Measurements from ENCODE around the gene CBLN3.
"Not testable (repeated sequence)": the region's sequence is repeated elsewhere in the genome, so short reads cannot be mapped to it uniquely, and the experiment has no call there.

The CBLN3 gene

DNA sequence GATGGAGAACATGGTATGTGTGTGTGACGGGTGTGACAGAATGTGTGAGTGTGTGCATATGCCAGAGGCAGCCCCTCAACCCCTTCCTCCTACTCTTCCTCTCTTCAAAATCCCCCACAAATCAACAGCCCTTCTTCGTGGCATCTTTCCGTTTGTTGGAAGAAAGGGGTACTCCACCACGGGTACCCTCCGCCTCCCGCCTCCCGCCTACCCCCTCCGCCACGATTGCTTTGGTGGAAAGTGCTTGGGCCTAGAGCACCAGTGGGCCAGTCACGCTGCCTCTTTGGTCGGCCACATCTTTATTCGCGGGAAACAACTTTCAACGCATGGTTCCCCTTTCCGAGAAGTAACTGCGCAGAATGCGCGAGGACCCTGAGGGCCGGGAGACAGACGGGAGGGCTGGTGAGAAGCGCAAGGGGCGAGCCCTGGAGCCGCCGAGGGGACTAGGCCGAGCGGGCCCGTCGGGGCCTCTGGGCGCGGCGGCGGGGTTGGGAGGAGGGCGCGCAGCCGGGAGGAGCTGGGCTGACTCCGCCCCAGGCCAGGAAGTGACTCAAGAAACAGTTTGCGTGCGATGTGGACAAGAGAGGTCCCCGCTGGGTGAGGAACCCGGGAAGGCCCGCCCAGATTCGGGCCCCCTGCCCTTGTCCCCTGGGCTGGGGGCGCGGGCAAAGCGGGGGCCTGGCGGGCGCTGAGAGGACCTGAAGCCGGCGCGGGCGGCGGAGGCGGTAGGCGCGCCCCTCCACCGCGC is at the start of gene CBLN3, which contains the start of gene KHNYN:
CBLN3 (minus strand) TSS at position 274 of the 748 bp plus-strand sequence. CDS start 614 bp downstream, outside the sequence.
KHNYN (plus strand) TSS at position 560 of the 748 bp plus-strand sequence. CDS start 777 bp downstream, outside the sequence.
- no peak for FAIRE-seq

- FAIRE-seq: no peak
Observed at GRCh38 chr14:24475261-24475660, 45.8 kb upstream of the CBLN3 start.

- no peak for FAIRE-seq
Observed at GRCh38 chr14:24473211-24473610, 43.7 kb upstream of the CBLN3 start.

DNA sequence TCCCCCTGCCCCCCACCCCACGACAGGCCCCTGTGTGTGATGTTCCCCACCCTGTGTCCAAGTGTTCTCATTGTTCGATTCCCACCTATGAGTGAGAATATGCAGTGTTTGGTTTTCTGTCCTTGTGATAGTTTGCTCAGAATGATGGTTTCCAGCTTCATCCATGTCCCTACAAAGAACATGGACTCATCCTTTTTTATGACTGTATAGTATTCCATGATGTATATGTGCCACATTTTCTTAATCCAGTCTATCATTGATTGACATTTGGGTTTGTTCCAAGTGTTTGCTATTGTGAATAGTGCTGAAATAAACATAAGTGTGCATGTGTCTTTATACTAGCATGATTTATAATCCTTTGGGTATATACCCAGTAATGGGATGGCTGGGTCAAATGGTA is 41.0 kb upstream of the CBLN3 start:
- FAIRE-seq: not testable (repeated sequence)

DNA sequence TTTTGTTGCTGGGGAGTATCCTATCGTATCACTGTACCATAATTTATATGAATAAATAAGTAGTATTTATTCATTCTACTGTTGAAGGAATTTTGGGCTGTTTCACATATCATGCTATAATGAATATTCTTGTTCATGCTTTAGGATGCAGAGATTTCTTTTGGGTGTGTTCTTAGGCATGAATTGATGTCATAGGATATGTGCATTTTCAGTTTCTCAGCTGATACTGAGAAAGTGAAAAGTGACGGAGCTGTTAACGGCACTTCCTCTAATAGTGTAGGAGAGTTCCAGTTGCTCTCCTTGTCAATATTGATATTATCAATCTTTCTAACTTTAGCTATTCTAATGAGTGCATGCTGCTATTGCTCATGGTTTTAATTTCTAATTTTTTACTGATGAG is 36.3 kb upstream of the CBLN3 start:
- FAIRE-seq: no peak

DNA sequence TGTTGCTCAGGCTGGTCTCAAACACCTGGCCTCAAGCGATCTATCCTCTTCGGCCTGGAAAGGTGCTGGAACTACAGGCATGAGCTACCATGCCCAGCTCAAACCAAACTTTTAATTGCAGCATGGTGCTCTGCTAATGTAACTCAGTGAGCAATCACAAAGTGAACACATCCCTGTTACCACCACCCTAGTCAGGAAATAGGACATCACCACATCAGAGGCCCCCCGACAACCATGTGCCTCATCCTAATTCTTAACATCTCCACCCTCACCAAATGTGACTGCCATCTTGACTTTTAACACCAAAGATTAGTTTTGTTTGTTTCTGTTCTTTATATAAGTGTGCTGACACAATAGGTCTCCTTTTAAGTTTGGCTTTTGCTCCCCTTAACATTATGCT is 35.9 kb upstream of the CBLN3 start:
- no peak for FAIRE-seq

DNA sequence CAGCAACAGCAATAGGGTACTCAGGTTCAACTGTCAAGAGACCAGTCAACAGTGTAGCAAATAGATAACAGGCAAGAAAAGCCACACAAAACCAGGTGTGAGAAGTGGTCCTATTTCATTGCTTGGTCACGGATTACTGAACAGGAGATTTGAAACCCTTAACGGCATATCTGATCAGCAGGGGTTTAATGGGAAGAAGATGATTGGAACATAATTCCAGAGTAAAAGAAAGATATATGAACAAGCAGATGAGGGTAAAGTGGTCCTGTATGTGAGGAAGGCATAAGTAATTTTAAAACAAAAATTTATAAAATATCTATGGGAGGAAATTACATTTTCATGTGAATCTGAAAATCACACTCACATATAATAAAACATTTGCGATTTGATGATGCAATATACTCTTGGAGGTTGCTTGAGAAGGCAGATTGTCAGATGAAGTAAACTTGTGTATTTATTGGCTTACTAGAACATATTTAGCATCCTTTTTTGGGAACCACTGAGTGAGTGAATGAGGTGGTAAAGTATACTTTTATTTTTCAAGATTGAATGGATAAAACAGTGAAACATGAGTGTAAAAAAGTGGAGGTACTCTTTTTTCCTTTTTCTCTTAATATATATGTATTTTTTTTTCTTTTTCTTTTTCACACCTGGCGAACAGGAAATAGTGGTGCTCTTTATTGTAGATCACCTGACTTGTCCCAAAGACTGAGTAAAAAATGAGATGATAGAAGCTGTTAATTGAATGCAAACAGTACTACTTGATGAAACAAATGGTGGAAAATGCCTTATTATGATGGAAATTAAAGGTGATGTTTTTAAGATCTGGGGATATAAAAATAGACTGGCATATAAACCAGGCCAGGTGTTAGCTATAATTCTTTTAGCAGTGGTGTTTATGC is 34.7 kb upstream of the CBLN3 start:
- no peak for FAIRE-seq

GRCh38 chr14:24463017-24463883 is 33.8 kb upstream of the CBLN3 start:
- FAIRE-seq: no peak

- FAIRE-seq: no peak
Observed at GRCh38 chr14:24461336-24461735, 31.9 kb upstream of the CBLN3 start.

- FAIRE-seq: no peak
Observed at GRCh38 chr14:24459331-24459730, 29.9 kb upstream of the CBLN3 start.

GRCh38 chr14:24458736-24459135 is 29.3 kb upstream of the CBLN3 start:
- FAIRE-seq: no peak

DNA sequence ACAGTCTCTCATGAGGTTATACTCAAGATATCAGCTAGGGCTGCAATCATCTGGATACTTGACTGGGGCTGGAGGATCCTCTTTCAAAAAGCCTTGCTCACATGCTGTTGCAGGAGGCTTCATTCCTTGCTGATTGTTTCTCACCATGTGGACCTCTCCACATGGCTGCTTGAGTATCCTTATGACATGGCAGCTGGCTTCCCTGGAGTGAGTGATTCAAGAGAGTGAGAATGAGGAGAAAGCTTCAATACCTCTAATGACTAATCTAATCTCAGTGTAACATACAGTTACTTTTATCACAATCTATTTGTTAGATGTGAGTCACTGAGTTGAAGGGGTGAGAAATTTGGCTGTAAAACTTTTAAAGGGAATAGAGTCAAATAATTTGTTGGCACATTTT is 27.5 kb upstream of the CBLN3 start:
- FAIRE-seq: no peak

DNA sequence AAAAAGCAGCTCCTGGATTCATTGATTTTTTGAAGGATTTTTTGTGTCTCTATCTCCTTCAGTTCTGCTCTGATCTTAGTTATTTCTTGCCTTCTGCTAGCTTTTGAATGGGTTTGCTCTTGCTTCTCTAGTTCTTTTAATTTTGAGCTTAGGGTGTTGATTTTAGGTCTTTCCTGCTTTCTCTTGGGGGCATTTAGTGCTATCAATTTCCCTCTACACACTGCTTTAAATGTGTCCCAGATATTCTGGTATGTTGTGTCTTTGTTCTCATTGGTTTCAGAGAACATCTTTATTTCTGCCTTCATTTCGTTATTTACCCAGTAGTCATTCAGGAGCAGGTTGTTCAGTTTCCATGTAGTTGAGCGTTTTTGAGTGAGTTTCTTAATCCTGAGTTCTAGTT is 21.4 kb upstream of the CBLN3 start:
- FAIRE-seq: not testable (repeated sequence)

DNA sequence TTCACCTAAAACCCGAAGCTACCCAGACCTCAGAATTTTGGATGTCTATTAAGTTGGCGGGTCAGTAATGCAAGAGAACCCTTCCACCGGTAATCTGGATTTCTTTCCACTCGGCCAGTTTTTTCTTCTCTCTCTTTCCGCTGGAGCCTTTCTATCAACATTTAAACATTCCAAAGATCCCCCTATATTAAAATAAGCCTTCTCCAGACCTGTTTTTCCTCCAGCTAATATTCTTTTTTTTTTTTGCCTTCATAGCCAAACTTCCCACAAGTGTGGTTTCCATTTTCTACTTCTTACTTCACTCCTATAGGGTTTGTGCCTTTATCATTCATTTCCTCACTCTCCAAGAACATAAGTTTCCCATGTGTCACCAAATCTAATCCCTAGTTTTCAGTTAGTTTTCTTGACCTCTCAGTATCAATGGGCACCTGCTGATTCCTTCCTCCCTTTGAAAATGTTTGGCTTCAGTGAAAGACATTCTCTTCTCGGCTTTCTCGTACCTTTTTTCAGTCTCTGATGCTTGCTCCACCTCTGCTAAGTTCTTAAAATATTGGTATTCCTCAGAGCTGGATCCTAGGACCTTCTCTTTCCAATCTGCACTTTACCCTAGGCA is 13.7 kb upstream of the CBLN3 start:
- FAIRE-seq: no peak

DNA sequence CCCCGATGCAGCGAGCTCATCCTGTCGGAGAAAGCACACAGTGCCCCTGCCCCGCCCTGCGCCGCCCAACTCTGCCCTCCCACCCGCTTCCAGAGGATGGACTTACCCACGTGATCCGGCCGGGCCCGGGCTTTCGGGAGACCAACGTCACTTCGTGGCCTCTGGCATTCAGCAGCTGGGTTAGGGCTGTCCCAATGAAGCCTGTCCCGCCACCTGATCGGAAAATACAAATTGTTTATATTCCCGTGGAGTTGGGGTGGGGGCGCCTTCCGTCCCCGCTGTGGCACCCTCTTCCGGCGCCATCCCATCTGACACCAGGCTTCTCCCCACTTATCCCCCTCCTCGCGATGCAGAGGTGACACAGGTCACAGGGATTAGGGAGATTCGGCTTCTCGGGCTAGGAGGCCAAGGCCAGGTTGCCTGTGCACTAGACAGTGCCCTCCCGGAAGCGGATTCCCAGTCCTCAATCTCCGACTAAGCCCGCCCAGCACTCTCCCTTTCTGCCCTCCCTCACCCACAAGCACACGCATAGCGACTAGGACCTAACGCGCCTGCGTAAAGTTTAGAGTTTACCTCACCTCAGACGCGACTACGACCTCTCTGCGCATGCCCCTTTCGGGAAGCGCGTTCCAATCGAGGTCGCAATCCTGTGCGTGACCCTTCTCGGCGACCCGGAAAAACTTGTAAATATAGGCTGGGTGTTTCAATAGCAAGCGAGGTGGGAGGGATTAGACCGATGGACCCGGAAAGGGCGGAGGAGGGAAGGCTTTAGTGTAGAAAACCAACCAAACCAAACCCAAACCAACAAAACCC is 13.0 kb upstream of the CBLN3 start, which contains the start of gene SDR39U1:
SDR39U1 (minus strand) TSS at position 537 of the 813 bp plus-strand sequence; CDS start at position 530, 7 bp downstream.
- no peak for FAIRE-seq

GRCh38 chr14:24441904-24442239 is 12.4 kb upstream of the CBLN3 start:
- no peak for FAIRE-seq

GRCh38 chr14:24441485-24441884 is 12.0 kb upstream of the CBLN3 start:
- no peak for FAIRE-seq

GRCh38 chr14:24440606-24441399 is 11.3 kb upstream of the CBLN3 start:
- FAIRE-seq: no peak

DNA sequence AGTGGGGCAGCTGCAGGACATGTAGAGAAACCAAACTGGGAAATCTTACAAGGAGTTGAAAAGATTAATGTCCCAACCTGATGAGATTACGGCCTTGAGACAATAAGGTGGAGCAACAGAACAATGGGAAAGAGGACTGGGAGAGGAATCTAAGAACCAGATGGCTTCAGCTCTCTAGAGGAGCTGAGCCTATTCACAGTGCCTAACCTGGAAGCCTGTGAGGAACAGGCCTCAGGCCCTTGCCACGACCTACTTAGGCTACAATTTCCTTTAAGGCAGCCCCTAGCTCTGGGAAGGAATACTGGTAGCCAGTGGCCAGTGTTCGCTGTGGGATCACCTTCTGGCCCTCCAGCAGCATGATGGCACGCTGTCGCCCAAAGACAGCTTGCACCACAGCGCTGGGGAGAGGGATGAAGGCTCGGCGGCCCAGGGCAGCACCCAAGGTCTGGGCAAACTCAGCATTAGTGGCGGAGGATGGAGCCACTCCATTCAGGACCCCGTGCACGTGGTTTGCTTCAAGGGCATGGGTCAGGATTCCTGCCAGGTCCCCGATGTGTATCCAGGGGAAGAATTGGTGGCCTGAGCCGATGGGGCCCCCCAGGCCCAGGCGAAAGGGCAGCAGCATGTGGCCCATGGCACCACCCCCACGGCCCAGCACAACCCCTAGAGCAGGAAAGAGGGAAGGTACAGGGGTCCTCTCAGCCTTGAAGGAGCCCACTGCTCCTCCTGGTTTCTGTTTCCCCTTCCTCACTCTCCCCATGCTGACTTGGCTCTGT is 10.6 kb upstream of the CBLN3 start:
- FAIRE-seq: no peak

DNA sequence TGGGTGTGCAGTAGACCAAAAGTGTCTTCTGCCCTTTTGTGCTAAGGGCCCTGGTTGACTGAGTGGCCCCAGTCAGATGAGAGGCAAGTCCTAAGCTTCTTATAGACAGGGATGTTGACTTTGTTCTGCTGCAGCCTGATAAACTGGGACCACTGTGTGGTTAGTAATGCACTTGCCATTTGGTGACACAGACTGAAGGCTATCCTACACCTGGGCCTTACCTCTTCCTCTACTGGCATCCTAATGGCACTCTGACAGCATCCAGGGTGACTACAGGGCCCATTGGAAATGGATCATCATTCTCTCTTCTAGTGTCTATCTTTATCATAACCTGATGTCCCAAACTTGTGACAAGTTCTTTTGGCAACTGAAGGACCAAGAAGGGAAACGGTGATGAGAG is 9.8 kb upstream of the CBLN3 start:
- no peak for FAIRE-seq

Data from colon (tissue), 2 donors.